H1 (cell line): ENCODE data around the gene OR7A10. TPM values are rescaled to one million over a fixed set of nuclear protein-coding genes. Genes with fewer than 3 reads are reported as not detected.

Experiments used
- CTCF ChIA-PET: fragments of 300-600 bp; sonication (Branson Sonifier 250); formaldehyde crosslinking; loops from one replicate; lab custom pipeline; 2021; ENCODE audit not compliant: partially characterized antibody; lab: Charles Lee
- POLR2A ChIA-PET: fragments of 300-600 bp; sonication (Branson Sonifier 250); formaldehyde crosslinking; loops from one replicate; lab custom pipeline; 2021; ENCODE audit warnings: inconsistent platforms; ENCODE audit not compliant: partially characterized antibody; lab: Charles Lee
- DNase-seq, 2 experiments: peaks; one replicate each; pipeline versions ENCODE4 v3.0.0 to v3.0.0-alpha.2; 2010 to 2022; ENCODE audit warnings: low spot score in 2 of 2, low read depth in 1 of 2, mixed read lengths in 1 of 2
- FAIRE-seq: peaks from 2 replicates; lab custom pipeline; 2011; peaks lifted over from hg19 to GRCh38; lab: Jason Lieb, UNC
- H2AFZ ChIP-seq: 2 replicates; pipeline ENCODE4 v1.8.1; 2012; ENCODE audit warnings: low read length, inconsistent platforms
- H2AK5ac ChIP-seq: 2 replicates; pipeline ENCODE4 v1.6.1; 2013; ENCODE audit warnings: low read depth, low read length
- H2BK120ac ChIP-seq: replicated peaks from 2 replicates; pipeline ENCODE3; 2013; ENCODE audit warnings: low read depth, low read length, inconsistent platforms
- H2BK12ac ChIP-seq: 2 replicates; pipeline ENCODE4 v1.6.1; 2013; ENCODE audit warnings: low read depth, low read length
- H2BK15ac ChIP-seq: 2 replicates; pipeline ENCODE4 v1.6.1; 2013; ENCODE audit warnings: low read length
- H2BK20ac ChIP-seq: 2 replicates; pipeline ENCODE4 v1.6.1; 2013; ENCODE audit warnings: low read length
- H2BK5ac ChIP-seq: 2 replicates; pipeline ENCODE4 v1.6.1; 2013; ENCODE audit warnings: low read depth, low read length
- H3K14ac ChIP-seq: 2 replicates; pipeline ENCODE4 v1.6.1; 2013; ENCODE audit warnings: inconsistent platforms; ENCODE audit not compliant: insufficient read length
- H3K18ac ChIP-seq: 2 replicates; pipeline ENCODE4 v1.6.1; 2013; ENCODE audit warnings: low read length; ENCODE audit errors: extremely low read depth
- H3K23ac ChIP-seq: 2 replicates; pipeline ENCODE4 v1.6.1; 2013; ENCODE audit warnings: inconsistent platforms; ENCODE audit not compliant: insufficient read length
- H3K23me2 ChIP-seq: 2 replicates; pipeline ENCODE4 v1.6.1; 2013; ENCODE audit warnings: low read depth, low read length
- H3K27ac ChIP-seq: 2 replicates; pipeline ENCODE4 v1.6.1; 2011; ENCODE audit warnings: low read depth, low read length, inconsistent platforms
- H3K27me3 ChIP-seq, 4 experiments: replicated peaks in 1 of 4; 1 replicate in 1 of 4; 2 replicates in 3 of 4; pipeline versions ENCODE4 v1.6.1 to v1.8.1; 2011 to 2013; ENCODE audit warnings: low read length in 3 of 4, mild to moderate bottlenecking in 3 of 4, inconsistent platforms in 2 of 4, mixed read lengths in 2 of 4, moderate library complexity in 1 of 4; ENCODE audit not compliant: control insufficient read depth in 3 of 4, insufficient read depth in 3 of 4; ENCODE audit errors: extremely low read depth in 1 of 4
- H3K36me3 ChIP-seq, 4 experiments: 2 replicates each; pipeline versions ENCODE4 v1.6.1 to v1.8.1; 2011 to 2013; ENCODE audit warnings: mild to moderate bottlenecking in 4 of 4, low read length in 3 of 4, moderate library complexity in 2 of 4, control low read depth in 1 of 4, inconsistent platforms in 1 of 4; ENCODE audit not compliant: insufficient read depth in 4 of 4, control insufficient read depth in 2 of 4
- H3K4ac ChIP-seq: replicated peaks from 2 replicates; pipeline ENCODE3; 2013; ENCODE audit warnings: low read length, low read depth, mixed read lengths, inconsistent platforms; ENCODE audit not compliant: insufficient read length
- H3K4me1 ChIP-seq, 4 experiments: replicated peaks in 1 of 4; 1 replicate in 1 of 4; 2 replicates in 3 of 4; pipeline versions ENCODE4 v1.6.1 to v1.8.1; 2011 to 2013; ENCODE audit warnings: low read length in 3 of 4, inconsistent platforms in 2 of 4, mixed read lengths in 1 of 4; ENCODE audit not compliant: insufficient read depth in 4 of 4, control insufficient read depth in 3 of 4
- H3K4me2 ChIP-seq, 2 experiments: 2 replicates each; pipeline versions ENCODE4 v1.6.1 to v1.8.1; 2011 to 2013; ENCODE audit warnings: low read depth in 2 of 2, low read length in 2 of 2, control low read depth in 1 of 2, inconsistent platforms in 1 of 2, mild to moderate bottlenecking in 1 of 2; ENCODE audit not compliant: insufficient read depth in 1 of 2
- H3K4me3 ChIP-seq, 4 experiments: fragments of 200-600, 300-600 bp in 1 of 4; sonication (generic), shearing (Covaris generic), sonication (Bioruptor Twin) in 1 of 4; 2 replicates each; pipeline versions ENCODE4 v1.5.1 to v1.8.1; 2011 to 2016; ENCODE audit warnings: low read length in 4 of 4, low read depth in 3 of 4, control low read depth in 2 of 4, inconsistent platforms in 2 of 4, mild to moderate bottlenecking in 2 of 4, mixed read lengths in 1 of 4, moderate library complexity in 1 of 4; ENCODE audit not compliant: insufficient read depth in 2 of 4; ENCODE audit errors: extremely low read depth in 1 of 4
- H3K56ac ChIP-seq: replicated peaks from 2 replicates; pipeline ENCODE3; 2013; ENCODE audit warnings: low read depth, mild to moderate bottlenecking, mixed read lengths, low read length, inconsistent platforms; ENCODE audit not compliant: insufficient read length
- H3K79me1 ChIP-seq: 2 replicates; pipeline ENCODE4 v1.6.1; 2013; ENCODE audit warnings: low read depth, low read length, control low read depth
- H3K79me2 ChIP-seq, 2 experiments: 2 replicates each; pipeline versions ENCODE4 v1.6.1 to v1.8.1; 2012 to 2013; ENCODE audit warnings: low read length in 2 of 2, mild to moderate bottlenecking in 2 of 2, inconsistent platforms in 1 of 2; ENCODE audit not compliant: insufficient read depth in 2 of 2, control insufficient read depth in 1 of 2
- H3K9ac ChIP-seq, 4 experiments: replicated peaks in 1 of 4; 1 replicate in 1 of 4; 2 replicates in 3 of 4; pipeline versions ENCODE4 v1.6.1 to v1.8.1; 2011 to 2013; ENCODE audit warnings: low read depth in 3 of 4, low read length in 3 of 4, control low read depth in 2 of 4, mild to moderate bottlenecking in 2 of 4, moderate library complexity in 2 of 4, inconsistent platforms in 1 of 4; ENCODE audit errors: extremely low read depth in 1 of 4
- H3K9me3 ChIP-seq, 2 experiments: 2 replicates each; pipeline versions ENCODE4 v1.6.1 to v1.8.1; 2012 to 2013; ENCODE audit warnings: mild to moderate bottlenecking in 2 of 2, moderate library complexity in 2 of 2, control low read depth in 1 of 2, inconsistent platforms in 1 of 2, low read depth in 1 of 2, low read length in 1 of 2, mixed read lengths in 1 of 2; ENCODE audit not compliant: insufficient read depth in 2 of 2
- H4K20me1 ChIP-seq, 2 experiments: replicated peaks in 1 of 2; 2 replicates each; pipeline versions ENCODE3 to v1.8.1; 2011 to 2013; ENCODE audit warnings: inconsistent platforms in 2 of 2, low read length in 2 of 2, mild to moderate bottlenecking in 1 of 2; ENCODE audit not compliant: insufficient read depth in 2 of 2, control insufficient read depth in 1 of 2
- H4K5ac ChIP-seq: 2 replicates; pipeline ENCODE4 v1.6.1; 2013; ENCODE audit warnings: low read length, low read depth, mixed read lengths, inconsistent platforms; ENCODE audit not compliant: insufficient read length
- H4K8ac ChIP-seq: 2 replicates; pipeline ENCODE4 v1.8.0; 2013; ENCODE audit warnings: mild to moderate bottlenecking, moderate library complexity, low read length, inconsistent platforms; ENCODE audit not compliant: insufficient read depth; ENCODE audit errors: extremely low read depth
- H4K91ac ChIP-seq: replicated peaks from 2 replicates; pipeline ENCODE3; 2013; ENCODE audit warnings: low read length, mixed read lengths, inconsistent platforms; ENCODE audit not compliant: insufficient read length
- CHD1 ChIP-seq: IDR thresholded peaks from 2 replicates; pipeline ENCODE4 v1.6.1; 2012; ENCODE audit warnings: low read depth, low read length, improper control_type of control experiment
- WGBS, 2 experiments: shearing (Covaris generic) in 1 of 2; methylation state at CpG; one replicate each; pipeline versions ENCODE4 v1.1.6 to v1.1.7; 2013 to 2015; ENCODE audit warnings: low lambda C conversion rate in 2 of 2, mixed read lengths in 2 of 2, inconsistent platforms in 1 of 2, low coverage in 1 of 2, missing lambda C conversion rate in 1 of 2; ENCODE audit not compliant: insufficient replicate concordance in 2 of 2, insufficient coverage in 1 of 2, insufficient read length in 1 of 2; ENCODE audit errors: extremely low coverage in 1 of 2, missing lambda C conversion rate in 1 of 2; 5-methylcytosine and 5-hydroxymethylcytosine counted together
- polyA plus RNA-seq, 7 experiments: library from polyadenylated mRNA; depleted of rRNA in 3 of 7; stranded (reverse) in 5 of 7; unstranded in 2 of 7; fragments of >200 nt in 5 of 7; fragments of 200-250 nt in 2 of 7; gene quantifications; 1 replicate in 5 of 7; 2 replicates in 1 of 7; 4 replicates in 1 of 7; pipeline versions ENCODE4 v1.2.1 to v1.2.3, GENCODE V29; 2011 to 2013; ENCODE audit warnings: missing spikeins in 2 of 7, mixed read lengths in 2 of 7
- total RNA-seq: library from RNA; stranded (reverse); fragmentation: NEBNext Ultra II Directional; extraction: Animal tissue kit (Norgen Biotek cat#: 25700); gene quantifications from 2 replicates; pipeline ENCODE4 v1.2.1, GENCODE V29; 2021

The OR7A10 gene
- total and polyA plus RNA-seq, 2 of the 8 experiments (the other 6 are each of a cell fraction or from before 2014, with no cell fraction given): not detected

- Histone ChIP-seq H4K91ac (no peak overlapping the region), H2BK120ac (no peak overlapping the region), H3K27ac (no peak overlapping the region), H3K27me3 (no peaks in the 10 kb centered on the region), H2BK5ac (no peak overlapping the region), H3K36me3 (no peaks in the 10 kb centered on the region), H3K23me2 (no peaks in the 10 kb centered on the region), H3K79me2 (no peaks in the 10 kb centered on the region), H3K4me1 (no peaks in the 10 kb centered on the region), H3K18ac (no peak overlapping the region), H3K14ac (no peak overlapping the region), H3K79me1 (no peaks in the 10 kb centered on the region), H3K4me2 (no peak overlapping the region), H3K56ac (no peak overlapping the region), H3K9ac (no peak overlapping the region), H3K23ac (no peak overlapping the region), H4K8ac (no peak overlapping the region), H2AK5ac (no peak overlapping the region), H2BK15ac (no peak overlapping the region), H3K9me3 (peaks cover 24 to 31% of the 10 kb centered on the region in 2 experiments; a peak in 3 of 4 replicates), H3K4me3 (no peak overlapping the region), H2AFZ (no peak overlapping the region), H2BK12ac (no peak overlapping the region), H4K20me1 (no peaks in the 10 kb centered on the region), H3K4ac (no peak overlapping the region), H4K5ac (no peak overlapping the region), H2BK20ac (no peak overlapping the region)
- POLR2A ChIA-PET: no interaction called here
- 84% methylated on average over 9 of the region's 9 CpGs; no CpG with 5 or more reads in 1 of the 2 experiments for WGBS, 2 experiments
- CTCF ChIA-PET: interaction anchor here (0.6 kb wide), 1 partner anchor 604 kb away, joined by 3 read pairs; no protein-coding TSS in a partner anchor
- DNase-seq (no peak), FAIRE-seq (no peak)
- TF ChIP-seq CHD1: no peak
Observed at GRCh38 chr19:14809272-14810057, 39.3 kb downstream of the OR7A10 start.
